ENCODE data around the gene GSTO2.
A peak's percentile ranks its signal among the peaks of the same experiment; 100 is the strongest.

GSTO2 gene

GRCh38 chr10:104259999-104260774 is 8.8 kb upstream of the GSTO2 start:
- no peak overlapping the region for H3K14ac ChIP-seq (ENCODE audit: low read length)
- WGBS (ENCODE audit: extremely low coverage, insufficient coverage, insufficient read length): no CpG with 5 or more reads among the region's 6 CpGs

GRCh38 chr10:104260775-104261115 is 8.2 kb upstream of the GSTO2 start:
- no peaks in the 10 kb centered on the region for H3K79me2 ChIP-seq (ENCODE audit: control insufficient read depth, insufficient read depth, low read length, poor library complexity)
- no peak overlapping the region for H2BK120ac ChIP-seq (ENCODE audit: insufficient read depth, low read length, poor library complexity)
- no peak overlapping the region for H3K14ac ChIP-seq (ENCODE audit: low read length)
- H3K79me1 ChIP-seq (ENCODE audit: low read length): peaks cover 2% of the 10 kb centered on the region
- no peak overlapping the region for H3K23ac ChIP-seq (ENCODE audit: low read length)
- H3K27ac ChIP-seq (ENCODE audit: low read depth, low read length): peak overlapping the region; percentile 53
- H4K12ac ChIP-seq (ENCODE audit: low read depth, low read length): no peak overlapping the region
- no peak overlapping the region for H3K9ac ChIP-seq (ENCODE audit: low read length)
- H2AFZ ChIP-seq (ENCODE audit: insufficient read depth, low read length, poor library complexity): no peak overlapping the region
- H3K4me3 ChIP-seq (ENCODE audit: low read depth, low read length): no peak overlapping the region
- no peak overlapping the region for H4K91ac ChIP-seq (ENCODE audit: low read depth, low read length)
- H3K9me3 ChIP-seq (ENCODE audit: insufficient read depth, low read depth, low read length): no peaks in the 10 kb centered on the region
- H4K8ac ChIP-seq (ENCODE audit: low read depth, low read length): no peak overlapping the region
- peaks cover 5 to 23% of the 10 kb centered on the region in 2 experiments for H3K36me3 ChIP-seq (ENCODE audit: control insufficient read depth in 1 of 2, insufficient read depth in 2 of 2, low read length in 2 of 2)
- H3K27me3 ChIP-seq (ENCODE audit: insufficient read depth, low read length): no peaks in the 10 kb centered on the region
- no peak overlapping the region for H3K18ac ChIP-seq (ENCODE audit: low read length)
- no CpG with 5 or more reads among the region's 3 CpGs for whole genome bisulfite sequencing (ENCODE audit: extremely low coverage, insufficient coverage, insufficient read length)
- no peaks in the 10 kb centered on the region for H3K4me1 ChIP-seq (ENCODE audit: control insufficient read depth in 1 of 2, insufficient read depth in 2 of 2, low read length in 2 of 2)
- H2BK5ac ChIP-seq (ENCODE audit: low read depth, low read length, poor library complexity): no peak overlapping the region
- no peak overlapping the region for H3K4ac ChIP-seq (ENCODE audit: low read depth, low read length)
- no peak overlapping the region for H3K4me2 ChIP-seq (ENCODE audit: low read length)
- DNase-seq: peak in 1 of 2 donors; percentile 41
- H2AK5ac ChIP-seq (ENCODE audit: low read length): no peak overlapping the region
- no peak overlapping the region for H2BK12ac ChIP-seq (ENCODE audit: low read length)

More at GRCh38 chr10:104259999-104260774, 8.8 kb upstream of the GSTO2 start:
- Histone ChIP-seq H3K79me2 (ENCODE audit: control insufficient read depth, insufficient read depth, low read length, poor library complexity) (no peaks in the 10 kb centered on the region), H4K8ac (ENCODE audit: low read depth, low read length) (no peak overlapping the region), H2BK12ac (ENCODE audit: low read length) (no peak overlapping the region), H2BK5ac (ENCODE audit: low read depth, low read length, poor library complexity) (no peak overlapping the region), H4K12ac (ENCODE audit: low read depth, low read length) (no peak overlapping the region), H3K9ac (ENCODE audit: low read length) (no peak overlapping the region), H2BK120ac (ENCODE audit: insufficient read depth, low read length, poor library complexity) (no peak overlapping the region), H3K79me1 (ENCODE audit: low read length) (peaks cover 2% of the 10 kb centered on the region), H3K27me3 (ENCODE audit: insufficient read depth, low read length) (no peaks in the 10 kb centered on the region), H3K18ac (ENCODE audit: low read length) (no peak overlapping the region), H4K91ac (ENCODE audit: low read depth, low read length) (no peak overlapping the region), H2AK5ac (ENCODE audit: low read length) (no peak overlapping the region), H2AFZ (ENCODE audit: insufficient read depth, low read length, poor library complexity) (peak overlapping the region; percentile 23), H3K4ac (ENCODE audit: low read depth, low read length) (no peak overlapping the region), H3K4me1 (ENCODE audit: control insufficient read depth in 1 of 2, insufficient read depth in 2 of 2, low read length in 2 of 2) (no peaks in the 10 kb centered on the region), H3K9me3 (ENCODE audit: insufficient read depth, low read depth, low read length) (no peaks in the 10 kb centered on the region), H3K4me2 (ENCODE audit: low read length) (no peak overlapping the region), H3K27ac (ENCODE audit: low read depth, low read length) (no peak overlapping the region), H3K23ac (ENCODE audit: low read length) (no peak overlapping the region), H3K36me3 (ENCODE audit: control insufficient read depth in 1 of 2, insufficient read depth in 2 of 2, low read length in 2 of 2) (peaks cover 5 to 23% of the 10 kb centered on the region in 2 experiments), H3K4me3 (ENCODE audit: low read depth, low read length) (no peak overlapping the region)
- DNase-seq: no peak

GRCh38 chr10:104262055-104262454 is 6.9 kb upstream of the GSTO2 start:
- Histone ChIP-seq H2AFZ (ENCODE audit: insufficient read depth, low read length, poor library complexity) (no peak overlapping the region), H3K36me3 (ENCODE audit: control insufficient read depth in 1 of 2, insufficient read depth in 2 of 2, low read length in 2 of 2) (peaks cover 7 to 26% of the 10 kb centered on the region in 2 experiments), H2AK5ac (ENCODE audit: low read length) (no peak overlapping the region), H3K4me1 (ENCODE audit: control insufficient read depth in 1 of 2, insufficient read depth in 2 of 2, low read length in 2 of 2) (no peaks in the 10 kb centered on the region), H4K8ac (ENCODE audit: low read depth, low read length) (no peak overlapping the region), H3K27me3 (ENCODE audit: insufficient read depth, low read length) (no peaks in the 10 kb centered on the region), H2BK12ac (ENCODE audit: low read length) (no peak overlapping the region), H3K9ac (ENCODE audit: low read length) (no peak overlapping the region), H4K91ac (ENCODE audit: low read depth, low read length) (no peak overlapping the region), H3K79me1 (ENCODE audit: low read length) (peaks cover 2% of the 10 kb centered on the region), H3K18ac (ENCODE audit: low read length) (no peak overlapping the region), H3K4ac (ENCODE audit: low read depth, low read length) (no peak overlapping the region), H4K12ac (ENCODE audit: low read depth, low read length) (no peak overlapping the region), H3K27ac (ENCODE audit: low read depth, low read length) (no peak overlapping the region), H3K14ac (ENCODE audit: low read length) (no peak overlapping the region), H3K9me3 (ENCODE audit: insufficient read depth, low read depth, low read length) (no peaks in the 10 kb centered on the region), H2BK5ac (ENCODE audit: low read depth, low read length, poor library complexity) (no peak overlapping the region), H2BK120ac (ENCODE audit: insufficient read depth, low read length, poor library complexity) (no peak overlapping the region), H3K4me2 (ENCODE audit: low read length) (no peak overlapping the region), H3K79me2 (ENCODE audit: control insufficient read depth, insufficient read depth, low read length, poor library complexity) (no peaks in the 10 kb centered on the region), H3K23ac (ENCODE audit: low read length) (no peak overlapping the region), H3K4me3 (ENCODE audit: low read depth, low read length) (no peak overlapping the region)
- WGBS (ENCODE audit: extremely low coverage, insufficient coverage, insufficient read length): no CpG with 5 or more reads among the region's 5 CpGs
- no peak for DNase-seq

DNA sequence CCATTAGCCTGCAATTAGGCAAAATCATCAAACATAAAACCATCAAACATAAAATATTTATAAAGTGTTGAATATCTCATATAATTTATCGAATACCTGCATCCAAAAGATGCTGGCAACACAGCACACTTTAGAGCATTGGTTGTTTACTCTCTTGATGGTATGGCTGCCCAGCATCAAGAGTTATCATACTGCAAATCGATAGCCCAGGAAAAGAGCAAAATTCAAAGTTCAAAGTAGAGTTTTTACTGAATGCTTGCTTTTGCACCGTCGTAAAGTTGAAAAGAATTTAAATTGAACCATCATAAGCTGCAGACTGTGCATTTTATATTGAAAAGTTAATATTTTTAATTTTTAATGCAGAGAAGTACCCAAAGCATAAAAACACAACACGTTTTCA is 4.2 kb upstream of the GSTO2 start:
- WGBS (ENCODE audit: extremely low coverage, insufficient coverage, insufficient read length): no CpG with 5 or more reads among the region's 5 CpGs
- Histone ChIP-seq H2AFZ (ENCODE audit: insufficient read depth, low read length, poor library complexity) (no peak overlapping the region), H4K12ac (ENCODE audit: low read depth, low read length) (no peak overlapping the region), H4K91ac (ENCODE audit: low read depth, low read length) (no peak overlapping the region), H3K79me1 (ENCODE audit: low read length) (peaks cover 8% of the 10 kb centered on the region), H3K9me3 (ENCODE audit: insufficient read depth, low read depth, low read length) (no peaks in the 10 kb centered on the region), H2BK120ac (ENCODE audit: insufficient read depth, low read length, poor library complexity) (no peak overlapping the region), H3K14ac (ENCODE audit: low read length) (no peak overlapping the region), H3K4me1 (ENCODE audit: control insufficient read depth in 1 of 2, insufficient read depth in 2 of 2, low read length in 2 of 2) (peaks cover 2 to 4% of the 10 kb centered on the region in 2 experiments), H3K79me2 (ENCODE audit: control insufficient read depth, insufficient read depth, low read length, poor library complexity) (no peaks in the 10 kb centered on the region), H4K8ac (ENCODE audit: low read depth, low read length) (no peak overlapping the region), H3K4me2 (ENCODE audit: low read length) (no peak overlapping the region), H3K27ac (ENCODE audit: low read depth, low read length) (no peak overlapping the region), H3K4me3 (ENCODE audit: low read depth, low read length) (no peak overlapping the region), H2BK5ac (ENCODE audit: low read depth, low read length, poor library complexity) (no peak overlapping the region), H2BK12ac (ENCODE audit: low read length) (no peak overlapping the region), H3K4ac (ENCODE audit: low read depth, low read length) (no peak overlapping the region), H2AK5ac (ENCODE audit: low read length) (no peak overlapping the region), H3K36me3 (ENCODE audit: control insufficient read depth in 1 of 2, insufficient read depth in 2 of 2, low read length in 2 of 2) (peaks cover 7 to 28% of the 10 kb centered on the region in 2 experiments), H3K27me3 (ENCODE audit: insufficient read depth, low read length) (no peaks in the 10 kb centered on the region), H3K9ac (ENCODE audit: low read length) (no peak overlapping the region), H3K18ac (ENCODE audit: low read length) (no peak overlapping the region), H3K23ac (ENCODE audit: low read length) (no peak overlapping the region)
- DNase-seq: no peak

Data from trophoblast cell (in vitro differentiated cells and primary cell).